ENCODE data around the gene RPS19.

The RPS19 gene

GRCh38 chr19:41876847-41877832 is 17.1 kb downstream of the RPS19 start, which contains the start of gene CD79A:
Gene CD79A (plus strand): TSS chr19:41877279. CDS start chr19:41877305, 26 bp downstream.
- peak within 1 kb of the TSS; percentile 99 for H3K27ac ChIP-seq (ENCODE audit: low read depth, low read length)

DNA sequence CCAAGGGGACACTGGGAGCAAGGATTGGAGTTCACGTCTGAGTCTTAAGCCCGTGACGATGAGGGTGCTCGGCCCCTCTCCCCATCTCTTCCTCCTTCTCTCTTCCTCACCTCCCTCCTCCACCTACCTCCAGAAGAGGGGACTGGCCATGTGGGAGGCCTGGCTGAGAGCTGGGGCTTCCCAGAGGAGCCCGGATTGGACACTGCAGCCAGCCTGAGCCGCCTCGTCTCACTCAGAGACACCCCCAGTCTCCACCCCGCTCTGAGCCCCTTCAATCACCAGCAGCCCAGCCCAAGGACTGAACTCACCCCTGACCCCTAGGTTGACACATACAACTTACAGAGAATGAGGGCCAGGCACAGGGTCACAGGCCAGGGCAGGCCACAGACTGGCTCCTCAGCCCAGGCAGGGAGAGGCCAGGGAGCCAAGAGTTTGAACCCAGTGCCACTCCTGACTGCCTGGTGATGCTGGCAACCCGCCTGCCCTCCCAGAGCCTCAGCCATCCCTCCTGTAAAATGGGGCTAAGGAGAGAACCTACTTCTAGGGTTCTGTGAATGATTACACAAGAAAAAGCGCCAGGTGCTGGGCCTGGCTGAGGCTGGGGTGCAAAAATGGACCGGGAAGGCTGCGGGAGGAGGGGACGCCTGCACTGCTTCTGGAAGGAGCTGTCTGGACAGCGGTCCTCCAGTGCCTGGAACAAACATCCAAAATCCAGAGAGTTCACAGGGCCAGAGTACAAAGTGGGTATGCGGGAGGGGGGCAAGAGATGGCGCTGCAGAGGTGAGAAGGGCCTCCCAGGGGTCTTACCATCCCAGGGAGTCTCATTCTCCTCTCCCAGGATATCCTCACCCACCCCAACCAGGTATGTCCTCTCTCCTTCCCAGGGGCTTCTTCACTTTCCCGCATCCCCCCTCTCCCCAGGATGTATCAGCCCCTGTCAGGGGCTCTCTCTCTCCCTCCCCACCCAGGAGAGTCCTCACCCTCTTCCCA is 18.2 kb downstream of the RPS19 start:
- no peaks in the 10 kb centered on the region for H4K20me1 ChIP-seq (ENCODE audit: control insufficient read depth, insufficient read depth, low read depth, low read length)
- peak overlapping the region; percentile 99 for H3K27ac ChIP-seq (ENCODE audit: low read depth, low read length)
- TF ChIP-seq, protein P1, sequence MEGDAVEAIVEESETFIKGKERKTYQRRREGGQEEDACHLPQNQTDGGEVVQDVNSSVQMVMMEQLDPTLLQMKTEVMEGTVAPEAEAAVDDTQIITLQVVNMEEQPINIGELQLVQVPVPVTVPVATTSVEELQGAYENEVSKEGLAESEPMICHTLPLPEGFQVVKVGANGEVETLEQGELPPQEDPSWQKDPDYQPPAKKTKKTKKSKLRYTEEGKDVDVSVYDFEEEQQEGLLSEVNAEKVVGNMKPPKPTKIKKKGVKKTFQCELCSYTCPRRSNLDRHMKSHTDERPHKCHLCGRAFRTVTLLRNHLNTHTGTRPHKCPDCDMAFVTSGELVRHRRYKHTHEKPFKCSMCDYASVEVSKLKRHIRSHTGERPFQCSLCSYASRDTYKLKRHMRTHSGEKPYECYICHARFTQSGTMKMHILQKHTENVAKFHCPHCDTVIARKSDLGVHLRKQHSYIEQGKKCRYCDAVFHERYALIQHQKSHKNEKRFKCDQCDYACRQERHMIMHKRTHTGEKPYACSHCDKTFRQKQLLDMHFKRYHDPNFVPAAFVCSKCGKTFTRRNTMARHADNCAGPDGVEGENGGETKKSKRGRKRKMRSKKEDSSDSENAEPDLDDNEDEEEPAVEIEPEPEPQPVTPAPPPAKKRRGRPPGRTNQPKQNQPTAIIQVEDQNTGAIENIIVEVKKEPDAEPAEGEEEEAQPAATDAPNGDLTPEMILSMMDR (IDR thresholded peaks at IDR 0.05; ENCODE audit: low read depth, low read length, poor library complexity, severe bottlenecking), result peak; percentile 30
- TF ChIP-seq EZH2phosphoT487 (IDR thresholded peaks at IDR 0.05; ENCODE audit: borderline replicate concordance, low read length), result no peak
- H3K4me3 ChIP-seq (ENCODE audit: low read length), result peak overlapping the region; percentile 91
- no peaks in the 10 kb centered on the region for H3K9me3 ChIP-seq (ENCODE audit: control insufficient read depth, insufficient read depth, low read length)
- H3K4me2 ChIP-seq (ENCODE audit: low read length), result peak overlapping the region; percentile 93
- peaks cover 66% of the 10 kb centered on the region for H3F3A ChIP-seq (ENCODE audit: control insufficient read depth, insufficient read depth)
- no peaks in the 10 kb centered on the region for H3K9me2 ChIP-seq (replicated peaks; ENCODE audit: control insufficient read depth, low read length)
- peaks cover 82% of the 10 kb centered on the region for H3K4me1 ChIP-seq (ENCODE audit: control insufficient read depth, low read length)
- H3K36me3 ChIP-seq (ENCODE audit: control insufficient read depth, low read length), result peaks cover 59% of the 10 kb centered on the region
- H3K27me3 ChIP-seq (ENCODE audit: control insufficient read depth, low read length), result no peaks in the 10 kb centered on the region; the same call in 1 of the 2 replicates
- H3K79me2 ChIP-seq (ENCODE audit: control insufficient read depth, low read length), result peaks cover 36% of the 10 kb centered on the region

More at GRCh38 chr19:41876847-41877832, 17.1 kb downstream of the RPS19 start, which contains the start of gene CD79A:
- peaks cover 70% of the 10 kb centered on the region for H3F3A ChIP-seq (ENCODE audit: control insufficient read depth, insufficient read depth)
- TF ChIP-seq, protein P1 (IDR thresholded peaks at IDR 0.05; ENCODE audit: low read depth, low read length, poor library complexity, severe bottlenecking), result no peak
- no peak for TF ChIP-seq EZH2phosphoT487 (IDR thresholded peaks at IDR 0.05; ENCODE audit: borderline replicate concordance, low read length)
- no peaks in the 10 kb centered on the region; the same call in 1 of the 2 replicates for H3K27me3 ChIP-seq (ENCODE audit: control insufficient read depth, low read length)
- H3K9me2 ChIP-seq (replicated peaks; ENCODE audit: control insufficient read depth, low read length), result no peaks in the 10 kb centered on the region
- H4K20me1 ChIP-seq (ENCODE audit: control insufficient read depth, insufficient read depth, low read depth, low read length), result no peaks in the 10 kb centered on the region
- H3K4me3 ChIP-seq (ENCODE audit: low read length), result peak within 1 kb of the TSS; percentile 91
- H3K36me3 ChIP-seq (ENCODE audit: control insufficient read depth, low read length), result peaks cover 59% of the 10 kb centered on the region
- peaks cover 35% of the 10 kb centered on the region for H3K79me2 ChIP-seq (ENCODE audit: control insufficient read depth, low read length)
- H3K4me1 ChIP-seq (ENCODE audit: control insufficient read depth, low read length), result peaks cover 86% of the 10 kb centered on the region
- H3K9me3 ChIP-seq (ENCODE audit: control insufficient read depth, insufficient read depth, low read length), result no peaks in the 10 kb centered on the region
- H3K4me2 ChIP-seq (ENCODE audit: low read length), result peak within 1 kb of the TSS; percentile 93

- H3K9me2 ChIP-seq (replicated peaks; ENCODE audit: control insufficient read depth, low read length), result no peaks in the 10 kb centered on the region
- H3K27ac ChIP-seq (ENCODE audit: low read depth, low read length), result peak overlapping the region; percentile 99
- peaks cover 68% of the 10 kb centered on the region for H3F3A ChIP-seq (ENCODE audit: control insufficient read depth, insufficient read depth)
- no peaks in the 10 kb centered on the region for H3K9me3 ChIP-seq (ENCODE audit: control insufficient read depth, insufficient read depth, low read length)
- peaks cover 63% of the 10 kb centered on the region for H3K36me3 ChIP-seq (ENCODE audit: control insufficient read depth, low read length)
- H3K4me2 ChIP-seq (ENCODE audit: low read length), result peak overlapping the region; percentile 93
- no peaks in the 10 kb centered on the region; the same call in 1 of the 2 replicates for H3K27me3 ChIP-seq (ENCODE audit: control insufficient read depth, low read length)
- H3K79me2 ChIP-seq (ENCODE audit: control insufficient read depth, low read length), result peaks cover 44% of the 10 kb centered on the region
- H4K20me1 ChIP-seq (ENCODE audit: control insufficient read depth, insufficient read depth, low read depth, low read length), result no peaks in the 10 kb centered on the region
- H3K4me3 ChIP-seq (ENCODE audit: low read length), result peak overlapping the region; percentile 91
- TF ChIP-seq, protein P1 (IDR thresholded peaks at IDR 0.05; ENCODE audit: low read depth, low read length, poor library complexity, severe bottlenecking), result no peak
- TF ChIP-seq EZH2phosphoT487 (IDR thresholded peaks at IDR 0.05; ENCODE audit: borderline replicate concordance, low read length), result no peak
- peaks cover 74% of the 10 kb centered on the region for H3K4me1 ChIP-seq (ENCODE audit: control insufficient read depth, low read length)
Measured at GRCh38 chr19:41879080-41879479, 19.0 kb downstream of the RPS19 start.

All from DOHH2 (cell line).